ENCODE results near the gene KANSL2. TPM values are rescaled to one million over a fixed set of nuclear protein-coding genes. Genes with fewer than 3 reads are reported as not detected.
A peak's percentile ranks its signal among the peaks of the same experiment; 100 is the strongest.

Gene KANSL2
- total and polyA plus RNA-seq, 9 of the 15 experiments (the other 6 are each of a cell fraction or from before 2014, with no cell fraction given), result 41.1 to 89.8 (median 55.4) TPM

- TF ChIP-seq MYBL2 (IDR thresholded peaks at IDR 0.05; ENCODE audit: low read depth), result no peak
- no peak for TF ChIP-seq MYBL2 (CRISPR knock-in tag; IDR thresholded peaks at IDR 0.05; ENCODE audit: borderline replicate concordance)
- TF ChIP-seq PML (IDR thresholded peaks at IDR 0.05; ENCODE audit: low read length), result peak; percentile 78
- TF ChIP-seq C11orf30 (IDR thresholded peaks at IDR 0.05; ENCODE audit: low read depth), result peak; percentile 25; the same call in 1 of the 2 replicates
- TF ChIP-seq CREM (IDR thresholded peaks at IDR 0.05; ENCODE audit: low read depth), result no peak
- TF ChIP-seq NFXL1 (CRISPR knock-in tag; IDR thresholded peaks at IDR 0.05), result no peak
- TF ChIP-seq ZNF133 (CRISPR knock-in tag; IDR thresholded peaks at IDR 0.05), result no peak
- TF ChIP-seq TAF9B (IDR thresholded peaks at IDR 0.05; ENCODE audit: partially characterized antibody), result no peak
- TF ChIP-seq SFPQ (IDR thresholded peaks at IDR 0.05; ENCODE audit: low read depth, low read length), result no peak
- TF ChIP-seq ARID4B (CRISPR knock-in tag; IDR thresholded peaks at IDR 0.05), result no peak
- 0 out of 2 replicates have a peak, but pooled peaks have one; percentile 12 for TF ChIP-seq GATAD2A (IDR thresholded peaks at IDR 0.05)
- no peak for TF ChIP-seq ZNF212 (CRISPR knock-in tag; IDR thresholded peaks at IDR 0.05)
- no peak for TF ChIP-seq FOXP4 (CRISPR knock-in tag; IDR thresholded peaks at IDR 0.05; ENCODE audit: borderline replicate concordance)
- no peak for TF ChIP-seq SRSF7 (optimal IDR thresholded peaks at IDR 0.05; ENCODE audit: low read depth, low read length)
- TF ChIP-seq ZNF134 (CRISPR knock-in tag; conservative IDR thresholded peaks at IDR 0.05), result no peak
- TF ChIP-seq NFIC (IDR thresholded peaks at IDR 0.05), result peak; percentile 49
- TF ChIP-seq CBFA2T3 (IDR thresholded peaks at IDR 0.05), result peak; percentile 89
- TF ChIP-seq SAFB (IDR thresholded peaks at IDR 0.05; ENCODE audit: borderline replicate concordance, low read depth, low read length), result no peak
- TF ChIP-seq ZNF174 (CRISPR knock-in tag; IDR thresholded peaks at IDR 0.05), result no peak
- no peak for TF ChIP-seq GTF2B (IDR thresholded peaks at IDR 0.05; ENCODE audit: extremely low read depth, insufficient read length)
- peak; percentile 45 for TF ChIP-seq CCNT2 (IDR thresholded peaks at IDR 0.05; ENCODE audit: borderline replicate concordance, extremely low read depth, insufficient read length, low read depth, low read length)
Observed at GRCh38 chr12:48693572-48693971, 11.5 kb upstream of the KANSL2 start (continued).

Data from K562 (cell line).